GM12891 (cell line): ENCODE results near the gene KIAA0040.

Source experiments
- PAX5 ChIP-seq: IDR thresholded peaks from 2 replicates; pipeline ENCODE4 v1.6.1; 2011; ENCODE audit warnings: low read length, moderate library complexity, mild to moderate bottlenecking; ENCODE audit not compliant: insufficient read depth, severe bottlenecking
- POLR2A ChIP-seq: IDR thresholded peaks from 2 replicates; pipeline ENCODE4 v1.6.1; 2011; ENCODE audit warnings: low read depth, low read length, control low read depth
- POLR2AphosphoS5 ChIP-seq: IDR thresholded peaks from 2 replicates; pipeline ENCODE4 v1.6.1; 2011; ENCODE audit warnings: low read depth, low read length, control low read depth
- SPI1 ChIP-seq: IDR thresholded peaks from 2 replicates; pipeline ENCODE4 v1.6.1; 2011; ENCODE audit warnings: low read depth, low read length, control low read depth
- TAF1 ChIP-seq: IDR thresholded peaks from 2 replicates; pipeline ENCODE4 v1.6.1; 2011; ENCODE audit warnings: low read depth, low read length, control low read depth

DNA sequence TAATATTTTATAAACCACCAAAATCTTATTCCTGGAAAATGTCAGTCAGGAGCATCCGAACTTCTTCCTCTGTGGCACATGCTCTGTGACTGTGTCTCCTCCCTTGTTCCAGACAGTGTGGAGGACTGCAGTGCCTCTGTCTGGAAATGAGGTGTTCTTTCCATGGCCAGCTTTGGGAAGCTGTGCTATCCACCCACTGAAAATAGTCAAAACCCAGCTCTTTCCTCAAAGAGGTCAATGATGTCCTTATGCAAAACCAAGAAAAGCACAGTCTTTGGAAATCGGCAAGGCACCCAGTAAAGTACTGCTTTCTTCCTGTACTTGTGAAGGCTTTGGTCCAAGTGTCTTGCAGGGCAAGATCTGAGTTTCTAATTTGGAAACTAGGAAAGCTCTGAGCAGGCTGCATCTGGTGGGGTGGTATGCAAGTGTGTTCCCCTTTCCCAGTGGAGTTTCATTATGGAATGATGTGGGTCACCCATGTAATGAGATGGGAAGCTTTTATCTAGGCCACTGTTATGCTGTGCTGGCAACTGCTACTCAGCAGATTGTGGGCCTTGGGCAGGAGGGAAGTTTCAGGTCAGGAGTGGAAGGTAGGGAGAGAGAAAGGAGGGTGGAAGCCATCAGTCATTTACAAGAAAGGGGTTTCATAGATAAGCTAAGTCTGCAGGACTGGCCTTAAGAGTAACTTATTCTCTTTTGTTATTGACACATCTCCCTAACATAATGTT, 6.0 kb downstream of the KIAA0040 start:
- no peak for TF ChIP-seq POLR2AphosphoS5
- no peak for TF ChIP-seq PAX5
- TF ChIP-seq POLR2A, result no peak
- no peak for TF ChIP-seq TAF1
- TF ChIP-seq SPI1, result no peak
